Measurements from ENCODE around the gene PLEKHS1.

The PLEKHS1 gene

GRCh38 chr10:113716109-113716910 is 35.2 kb upstream of the PLEKHS1 start:
- no peak overlapping the region for H3K27ac ChIP-seq (ENCODE audit: low read depth, low read length)
- H3K4me3 ChIP-seq (ENCODE audit: low read depth, low read length), result no peak overlapping the region
- peaks cover 10% of the 10 kb centered on the region; the same call in 1 of the 2 replicates for H3K4me1 ChIP-seq (ENCODE audit: control insufficient read depth, insufficient read depth, low read length)
- H3K9me3 ChIP-seq (ENCODE audit: control insufficient read depth, insufficient read depth, low read length), result no peaks in the 10 kb centered on the region
- H3K9ac ChIP-seq (ENCODE audit: low read depth, low read length), result no peak overlapping the region
- no peaks in the 10 kb centered on the region for H3K27me3 ChIP-seq (ENCODE audit: control insufficient read depth, insufficient read depth, low read length)
- H3K36me3 ChIP-seq (ENCODE audit: control insufficient read depth, insufficient read depth, low read length), result no peaks in the 10 kb centered on the region

GRCh38 chr10:113718969-113719822 is 32.3 kb upstream of the PLEKHS1 start:
- H3K27me3 ChIP-seq (ENCODE audit: control insufficient read depth, insufficient read depth, low read length), result no peaks in the 10 kb centered on the region
- no peaks in the 10 kb centered on the region for H3K9me3 ChIP-seq (ENCODE audit: control insufficient read depth, insufficient read depth, low read length)
- H3K27ac ChIP-seq (ENCODE audit: low read depth, low read length), result no peak overlapping the region
- H3K4me3 ChIP-seq (ENCODE audit: low read depth, low read length), result no peak overlapping the region
- 0 out of 2 replicates have a peak, but pooled peaks cover under 1% of the 10 kb centered on the region for H3K36me3 ChIP-seq (ENCODE audit: control insufficient read depth, insufficient read depth, low read length)
- no peaks in the 10 kb centered on the region for H3K4me1 ChIP-seq (ENCODE audit: control insufficient read depth, insufficient read depth, low read length)
- H3K9ac ChIP-seq (ENCODE audit: low read depth, low read length), result no peak overlapping the region

GRCh38 chr10:113720386-113720785 is 31.1 kb upstream of the PLEKHS1 start:
- H3K9ac ChIP-seq (ENCODE audit: low read depth, low read length), result no peak overlapping the region
- no peak overlapping the region for H3K27ac ChIP-seq (ENCODE audit: low read depth, low read length)
- H3K27me3 ChIP-seq (ENCODE audit: control insufficient read depth, insufficient read depth, low read length), result no peaks in the 10 kb centered on the region
- no peaks in the 10 kb centered on the region for H3K9me3 ChIP-seq (ENCODE audit: control insufficient read depth, insufficient read depth, low read length)
- no peaks in the 10 kb centered on the region for H3K4me1 ChIP-seq (ENCODE audit: control insufficient read depth, insufficient read depth, low read length)
- H3K36me3 ChIP-seq (ENCODE audit: control insufficient read depth, insufficient read depth, low read length), result 0 out of 2 replicates have a peak, but pooled peaks cover 4% of the 10 kb centered on the region
- H3K4me3 ChIP-seq (ENCODE audit: low read depth, low read length), result no peak overlapping the region

- Histone ChIP-seq H3K9ac (ENCODE audit: low read depth, low read length) (no peak overlapping the region), H3K9me3 (ENCODE audit: control insufficient read depth, insufficient read depth, low read length) (no peaks in the 10 kb centered on the region), H3K36me3 (ENCODE audit: control insufficient read depth, insufficient read depth, low read length) (peaks cover 6% of the 10 kb centered on the region), H3K4me1 (ENCODE audit: control insufficient read depth, insufficient read depth, low read length) (peaks cover 9% of the 10 kb centered on the region), H3K27ac (ENCODE audit: low read depth, low read length) (no peak overlapping the region), H3K27me3 (ENCODE audit: control insufficient read depth, insufficient read depth, low read length) (no peaks in the 10 kb centered on the region), H3K4me3 (ENCODE audit: low read depth, low read length) (no peak overlapping the region)
Observed at GRCh38 chr10:113732160-113732881, 19.2 kb upstream of the PLEKHS1 start.

GRCh38 chr10:113732966-113733365 is 18.5 kb upstream of the PLEKHS1 start:
- Histone ChIP-seq H3K9me3 (ENCODE audit: control insufficient read depth, insufficient read depth, low read length) (no peaks in the 10 kb centered on the region), H3K36me3 (ENCODE audit: control insufficient read depth, insufficient read depth, low read length) (peaks cover 6% of the 10 kb centered on the region), H3K9ac (ENCODE audit: low read depth, low read length) (no peak overlapping the region), H3K27me3 (ENCODE audit: control insufficient read depth, insufficient read depth, low read length) (no peaks in the 10 kb centered on the region), H3K4me3 (ENCODE audit: low read depth, low read length) (no peak overlapping the region), H3K4me1 (ENCODE audit: control insufficient read depth, insufficient read depth, low read length) (peaks cover 9% of the 10 kb centered on the region), H3K27ac (ENCODE audit: low read depth, low read length) (no peak overlapping the region)

GRCh38 chr10:113733635-113734034 is 17.8 kb upstream of the PLEKHS1 start:
- Histone ChIP-seq H3K36me3 (ENCODE audit: control insufficient read depth, insufficient read depth, low read length) (peaks cover 6% of the 10 kb centered on the region), H3K27me3 (ENCODE audit: control insufficient read depth, insufficient read depth, low read length) (no peaks in the 10 kb centered on the region), H3K4me3 (ENCODE audit: low read depth, low read length) (no peak overlapping the region), H3K27ac (ENCODE audit: low read depth, low read length) (no peak overlapping the region), H3K4me1 (ENCODE audit: control insufficient read depth, insufficient read depth, low read length) (peaks cover 9% of the 10 kb centered on the region), H3K9me3 (ENCODE audit: control insufficient read depth, insufficient read depth, low read length) (no peaks in the 10 kb centered on the region), H3K9ac (ENCODE audit: low read depth, low read length) (no peak overlapping the region)

GRCh38 chr10:113735913-113736312 is 15.6 kb upstream of the PLEKHS1 start:
- no peak overlapping the region for H3K27ac ChIP-seq (ENCODE audit: low read depth, low read length)

GRCh38 chr10:113736576-113736975 is 14.9 kb upstream of the PLEKHS1 start:
- Histone ChIP-seq H3K27me3 (ENCODE audit: control insufficient read depth, insufficient read depth, low read length) (no peaks in the 10 kb centered on the region), H3K36me3 (ENCODE audit: control insufficient read depth, insufficient read depth, low read length) (no peaks in the 10 kb centered on the region), H3K4me3 (ENCODE audit: low read depth, low read length) (no peak overlapping the region), H3K27ac (ENCODE audit: low read depth, low read length) (no peak overlapping the region), H3K4me1 (ENCODE audit: control insufficient read depth, insufficient read depth, low read length) (peaks cover 9% of the 10 kb centered on the region), H3K9me3 (ENCODE audit: control insufficient read depth, insufficient read depth, low read length) (no peaks in the 10 kb centered on the region), H3K9ac (ENCODE audit: low read depth, low read length) (no peak overlapping the region)

More at GRCh38 chr10:113735913-113736312, 15.6 kb upstream of the PLEKHS1 start:
- H3K36me3 ChIP-seq (ENCODE audit: control insufficient read depth, insufficient read depth, low read length), result no peaks in the 10 kb centered on the region
- no peak overlapping the region for H3K9ac ChIP-seq (ENCODE audit: low read depth, low read length)
- peaks cover 9% of the 10 kb centered on the region for H3K4me1 ChIP-seq (ENCODE audit: control insufficient read depth, insufficient read depth, low read length)
- H3K4me3 ChIP-seq (ENCODE audit: low read depth, low read length), result no peak overlapping the region
- no peaks in the 10 kb centered on the region for H3K9me3 ChIP-seq (ENCODE audit: control insufficient read depth, insufficient read depth, low read length)
- H3K27me3 ChIP-seq (ENCODE audit: control insufficient read depth, insufficient read depth, low read length), result no peaks in the 10 kb centered on the region

GRCh38 chr10:113739031-113739430 is 12.5 kb upstream of the PLEKHS1 start:
- H3K27me3 ChIP-seq (ENCODE audit: control insufficient read depth, insufficient read depth, low read length), result no peaks in the 10 kb centered on the region

GRCh38 chr10:113739577-113739976 is 11.9 kb upstream of the PLEKHS1 start:
- Histone ChIP-seq H3K4me1 (ENCODE audit: control insufficient read depth, insufficient read depth, low read length) (peaks cover 9% of the 10 kb centered on the region), H3K27me3 (ENCODE audit: control insufficient read depth, insufficient read depth, low read length) (no peaks in the 10 kb centered on the region), H3K4me3 (ENCODE audit: low read depth, low read length) (no peak overlapping the region), H3K36me3 (ENCODE audit: control insufficient read depth, insufficient read depth, low read length) (no peaks in the 10 kb centered on the region), H3K27ac (ENCODE audit: low read depth, low read length) (no peak overlapping the region), H3K9ac (ENCODE audit: low read depth, low read length) (no peak overlapping the region), H3K9me3 (ENCODE audit: control insufficient read depth, insufficient read depth, low read length) (no peaks in the 10 kb centered on the region)

More at GRCh38 chr10:113739031-113739430, 12.5 kb upstream of the PLEKHS1 start:
- no peak overlapping the region for H3K4me3 ChIP-seq (ENCODE audit: low read depth, low read length)
- peaks cover 9% of the 10 kb centered on the region for H3K4me1 ChIP-seq (ENCODE audit: control insufficient read depth, insufficient read depth, low read length)
- H3K27ac ChIP-seq (ENCODE audit: low read depth, low read length), result no peak overlapping the region
- no peaks in the 10 kb centered on the region for H3K9me3 ChIP-seq (ENCODE audit: control insufficient read depth, insufficient read depth, low read length)
- H3K9ac ChIP-seq (ENCODE audit: low read depth, low read length), result no peak overlapping the region
- no peaks in the 10 kb centered on the region for H3K36me3 ChIP-seq (ENCODE audit: control insufficient read depth, insufficient read depth, low read length)
